Measurements from ENCODE around the gene TRPC1.

Gene TRPC1

DNA sequence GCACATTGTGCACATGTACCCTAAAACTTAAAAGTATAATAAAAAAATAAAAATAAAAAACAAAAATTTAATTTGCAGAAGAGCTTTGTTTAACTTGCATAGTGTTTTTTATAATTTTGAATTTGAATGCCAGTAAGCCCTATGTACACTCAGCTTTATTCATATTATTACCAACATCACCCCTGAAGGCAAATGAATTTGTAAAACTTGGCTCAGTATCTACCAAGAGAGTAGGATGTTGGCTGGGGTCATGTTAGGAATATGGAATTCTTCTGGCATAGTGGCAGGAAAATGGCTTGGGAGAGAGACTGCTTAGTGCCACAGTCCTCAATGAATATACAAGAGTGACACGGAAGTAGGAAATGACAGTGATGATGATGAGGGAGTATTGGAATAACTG lies 30.7 kb downstream of the TRPC1 start:
- no peak for DNase-seq (ENCODE audit: low read depth)

DNA sequence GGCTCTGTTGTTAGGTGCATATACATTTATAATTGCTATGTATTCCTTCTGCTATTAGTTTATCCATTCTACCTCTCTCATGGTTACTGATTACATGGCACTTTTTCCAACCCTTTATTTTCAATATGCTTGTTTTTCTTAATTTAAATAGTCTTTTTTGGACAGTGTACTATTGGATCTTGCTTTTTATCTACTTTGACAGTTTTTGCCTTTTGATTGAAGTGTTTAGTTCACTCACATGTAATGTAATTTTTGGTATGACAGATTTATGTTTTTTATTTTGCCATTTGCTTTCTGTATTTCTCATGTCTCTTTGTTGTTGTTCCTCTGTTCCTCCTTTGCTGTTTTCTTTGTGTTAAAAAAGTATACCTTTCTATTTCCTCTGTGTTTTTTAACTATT lies 44.5 kb downstream of the TRPC1 start:
- no peak for DNase-seq (ENCODE audit: low read depth)

DNA sequence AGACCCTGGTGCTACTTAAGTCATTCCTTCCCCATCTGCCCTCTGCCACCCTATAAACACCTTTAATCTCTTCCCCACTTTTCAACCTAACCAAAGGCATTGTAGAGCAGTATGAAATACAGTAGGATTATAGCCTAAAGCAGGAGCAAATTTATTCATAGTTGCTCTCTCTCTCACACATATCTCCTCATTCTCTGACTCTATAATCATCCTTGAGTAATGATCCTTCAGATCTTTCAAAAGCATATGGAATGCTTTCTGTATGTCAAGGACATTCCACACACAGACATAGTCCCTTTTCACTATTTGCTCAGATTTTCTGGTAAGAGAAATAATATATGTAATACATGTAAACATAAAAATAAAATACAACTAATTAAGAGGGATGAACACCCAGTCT lies 54.1 kb downstream of the TRPC1 start:
- DNase-seq (ENCODE audit: low read depth) = no peak

DNA sequence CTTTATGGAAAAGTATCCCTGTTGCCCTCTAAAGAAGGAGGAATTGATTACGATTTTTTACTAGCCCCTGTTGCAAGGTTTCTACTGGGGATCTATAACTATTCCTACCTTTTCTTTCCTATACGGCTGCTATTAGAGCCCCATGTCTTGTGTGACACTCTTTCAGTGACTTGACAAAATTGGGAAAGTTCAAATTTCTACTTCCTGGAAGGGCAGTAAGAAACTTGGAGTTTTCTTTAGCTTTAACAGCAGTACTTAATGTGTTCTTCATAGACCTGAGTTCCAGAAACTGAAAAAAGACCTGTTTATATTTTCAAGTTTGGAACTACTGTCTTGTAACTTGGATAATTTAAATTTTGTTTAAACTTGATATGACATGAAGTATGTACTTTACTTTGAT lies 54.7 kb downstream of the TRPC1 start:
- no peak for DNase-seq (ENCODE audit: low read depth)

DNA sequence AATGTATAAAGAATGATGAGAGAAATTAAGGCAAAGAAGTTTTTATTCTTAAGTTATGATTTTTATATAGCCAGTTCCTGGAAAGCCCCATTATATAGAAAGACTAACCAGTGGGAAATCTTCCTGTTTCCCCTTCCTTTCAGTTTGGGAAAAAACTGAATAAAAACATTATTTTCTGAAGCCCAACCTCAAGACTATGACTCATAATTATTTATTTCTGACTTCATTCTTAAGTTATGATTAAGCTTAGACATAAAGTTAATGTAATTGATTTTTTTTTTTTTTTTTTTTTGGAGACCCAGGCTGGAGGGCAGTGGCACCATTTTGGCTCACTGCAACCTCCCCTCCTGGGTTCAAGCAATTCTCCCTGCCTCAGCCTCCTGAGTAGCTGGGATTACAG lies 55.8 kb downstream of the TRPC1 start:
- DNase-seq (ENCODE audit: low read depth) = no peak

DNA sequence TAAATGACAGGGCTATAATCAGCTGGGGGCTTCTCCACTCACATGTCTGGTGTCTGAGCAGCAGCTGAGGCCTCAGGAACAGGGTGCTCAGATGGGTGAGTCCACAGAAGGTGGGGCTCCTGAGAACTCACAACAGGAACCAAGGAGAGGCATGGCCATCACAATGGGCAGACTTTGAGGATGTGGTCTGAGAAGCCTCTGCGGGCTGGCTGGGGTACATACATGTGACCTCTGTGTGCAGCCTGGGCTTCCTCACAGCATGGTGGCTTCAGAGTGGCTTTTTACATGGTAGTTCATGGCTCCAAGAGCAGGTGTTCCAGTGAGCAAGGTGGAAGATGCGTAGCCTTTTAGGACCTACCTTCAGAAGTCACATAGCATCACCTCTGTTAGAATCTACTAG lies 58.8 kb downstream of the TRPC1 start:
- DNase-seq (ENCODE audit: low read depth) = no peak

DNA sequence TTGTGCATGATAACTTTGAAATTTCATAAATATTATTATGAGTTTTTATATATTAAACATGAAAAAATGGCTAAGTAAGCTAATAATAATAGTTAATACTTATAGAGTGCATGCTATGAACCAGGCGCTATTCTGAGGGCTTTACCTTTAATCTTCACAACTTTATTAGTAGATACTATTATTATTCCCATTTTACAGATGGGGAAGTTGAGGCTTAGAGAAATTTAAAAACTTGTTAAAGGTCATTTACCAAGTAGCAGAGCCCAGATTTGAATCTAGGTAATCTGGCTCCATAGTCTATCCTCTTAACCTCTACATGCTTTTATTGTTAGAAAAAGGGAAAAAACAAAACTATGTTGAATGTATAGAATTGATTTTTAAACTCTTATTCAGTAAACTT lies 60.4 kb downstream of the TRPC1 start:
- no peak for DNase-seq (ENCODE audit: low read depth)

DNA sequence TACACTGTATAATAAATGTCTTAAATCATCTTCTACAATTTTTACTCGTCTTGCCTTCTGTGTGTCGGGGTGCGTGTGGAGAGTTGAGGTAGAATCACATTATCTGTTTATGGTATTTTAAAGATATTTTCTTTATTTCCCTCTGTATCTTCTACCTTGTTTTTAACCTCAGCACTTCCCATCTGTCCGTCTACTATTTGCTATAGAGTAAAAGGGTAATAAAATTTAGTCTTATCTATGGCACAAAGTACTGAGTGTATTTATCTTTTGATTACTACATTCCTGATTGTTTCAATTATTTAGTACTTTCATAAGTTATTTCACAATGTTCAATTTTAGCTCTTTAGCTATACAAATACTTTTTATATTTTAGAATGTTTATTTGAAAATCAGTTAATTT lies 62.2 kb downstream of the TRPC1 start:
- DNase-seq (ENCODE audit: low read depth) = no peak

DNA sequence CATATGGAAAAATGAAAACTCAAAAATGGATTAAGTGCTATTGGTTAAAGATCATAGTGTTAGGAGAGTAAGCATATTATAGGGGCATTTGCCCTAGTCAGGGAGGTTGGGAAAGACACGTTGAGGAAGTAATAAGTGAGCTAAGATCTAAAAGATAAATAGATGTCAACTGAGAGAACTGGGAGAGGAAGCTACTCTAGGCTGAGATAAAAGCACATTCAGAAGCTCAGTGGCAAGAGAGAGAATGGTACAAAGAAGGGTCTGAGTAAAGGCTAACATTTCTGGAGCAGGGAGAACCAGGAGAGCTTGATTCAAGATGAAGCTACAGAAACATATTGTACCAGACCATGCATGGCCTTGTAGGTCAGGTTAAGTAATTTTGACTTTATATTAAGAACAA lies 63.9 kb downstream of the TRPC1 start:
- DNase-seq (ENCODE audit: low read depth) = no peak

DNA sequence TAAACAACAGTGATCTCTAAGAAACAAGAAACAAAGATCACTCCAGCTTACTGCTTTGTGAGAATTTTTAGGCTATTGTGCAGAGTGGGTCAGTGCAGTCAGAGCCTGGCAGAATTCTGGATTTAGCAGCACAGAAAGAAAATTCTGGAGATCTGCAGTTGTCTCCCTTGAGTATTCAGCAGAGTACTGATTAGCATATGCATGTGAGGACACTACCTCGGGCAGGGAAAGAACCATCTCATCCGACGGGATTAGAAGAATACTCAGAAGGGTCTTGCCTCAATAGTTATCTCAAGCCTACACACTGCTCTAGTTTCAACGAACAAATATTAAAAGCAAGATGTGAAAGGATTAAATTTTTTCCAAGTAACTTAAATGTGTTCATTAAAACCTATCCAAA lies 70.7 kb downstream of the TRPC1 start:
- no peak for DNase-seq (ENCODE audit: low read depth)

DNA sequence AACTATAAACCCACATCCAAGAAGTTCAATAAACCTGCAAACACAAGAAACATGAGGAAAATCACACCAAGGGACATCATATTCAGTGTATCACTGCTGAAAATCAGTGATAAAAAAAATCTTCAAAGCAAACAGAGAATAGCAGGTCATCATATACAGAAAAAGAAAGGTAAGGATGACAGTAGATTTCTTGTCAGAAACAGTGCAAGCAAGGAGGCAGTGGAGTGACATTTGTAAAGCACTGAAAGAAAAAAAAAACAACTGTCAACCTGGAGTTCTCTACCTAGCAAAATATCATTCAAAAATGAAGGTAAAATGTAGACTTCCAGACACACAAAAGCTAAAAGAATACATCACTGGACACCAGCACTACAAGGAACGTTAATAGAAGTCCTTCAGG lies 71.5 kb downstream of the TRPC1 start:
- no peak for DNase-seq (ENCODE audit: low read depth)

DNA sequence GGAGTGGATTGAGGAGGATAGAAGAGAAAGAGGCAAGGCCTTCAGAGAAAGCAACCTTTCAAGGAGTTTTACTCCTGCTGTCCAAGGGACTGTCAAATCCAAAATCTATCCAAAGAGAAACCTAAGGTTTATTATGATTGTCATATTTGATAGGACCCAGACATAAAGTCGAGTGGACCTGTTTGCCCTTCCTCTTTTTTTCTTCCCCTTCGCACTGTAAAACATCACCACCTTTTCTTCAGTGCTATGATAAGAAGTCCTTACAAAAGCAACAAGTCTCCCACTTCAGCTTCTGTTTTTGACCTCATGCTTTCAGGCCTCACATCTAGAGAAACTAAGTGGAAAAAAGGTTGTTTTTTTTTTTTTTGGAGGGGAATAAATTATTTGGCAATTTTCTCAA lies 73.0 kb downstream of the TRPC1 start:
- no peak for DNase-seq (ENCODE audit: low read depth)

DNA sequence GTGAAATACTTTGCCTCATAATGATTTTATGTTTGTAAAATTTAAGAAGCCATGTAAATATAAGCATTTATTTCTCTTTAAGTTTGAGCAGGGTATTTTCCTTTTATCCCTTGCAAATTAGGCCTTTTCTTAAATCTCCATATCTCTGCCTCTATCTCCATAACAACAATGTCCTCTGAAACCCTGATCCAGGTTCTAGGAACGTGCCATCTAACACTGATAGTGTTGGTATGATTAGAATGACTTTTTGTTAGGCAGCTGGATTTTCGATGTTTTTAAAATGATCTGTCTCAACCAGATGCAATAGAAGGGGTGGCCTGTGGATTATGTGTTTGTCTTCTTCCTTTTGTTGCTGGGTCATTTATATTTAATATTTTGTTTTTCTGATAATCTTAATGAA lies 77.9 kb downstream of the TRPC1 start:
- DNase-seq (ENCODE audit: low read depth) = no peak

DNA sequence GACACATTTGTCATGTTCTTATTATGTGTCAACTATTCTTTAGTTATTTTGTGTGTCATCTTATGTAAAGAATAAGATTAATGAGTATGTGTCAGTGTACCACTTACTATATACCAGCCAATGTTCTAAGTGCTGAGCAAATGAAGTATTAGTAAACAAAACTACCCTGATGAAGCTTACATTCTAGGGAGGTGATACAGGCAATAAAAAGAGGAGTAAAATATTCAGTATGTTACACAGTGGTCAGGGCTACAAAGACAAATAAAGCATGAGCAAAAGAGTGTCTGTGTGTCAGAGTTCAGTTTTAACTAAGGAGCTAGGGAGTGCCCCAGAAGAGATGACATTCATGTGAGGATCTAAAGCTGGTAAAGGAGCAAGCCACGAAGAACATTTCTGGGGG lies 79.1 kb downstream of the TRPC1 start:
- DNase-seq (ENCODE audit: low read depth) = no peak

DNA sequence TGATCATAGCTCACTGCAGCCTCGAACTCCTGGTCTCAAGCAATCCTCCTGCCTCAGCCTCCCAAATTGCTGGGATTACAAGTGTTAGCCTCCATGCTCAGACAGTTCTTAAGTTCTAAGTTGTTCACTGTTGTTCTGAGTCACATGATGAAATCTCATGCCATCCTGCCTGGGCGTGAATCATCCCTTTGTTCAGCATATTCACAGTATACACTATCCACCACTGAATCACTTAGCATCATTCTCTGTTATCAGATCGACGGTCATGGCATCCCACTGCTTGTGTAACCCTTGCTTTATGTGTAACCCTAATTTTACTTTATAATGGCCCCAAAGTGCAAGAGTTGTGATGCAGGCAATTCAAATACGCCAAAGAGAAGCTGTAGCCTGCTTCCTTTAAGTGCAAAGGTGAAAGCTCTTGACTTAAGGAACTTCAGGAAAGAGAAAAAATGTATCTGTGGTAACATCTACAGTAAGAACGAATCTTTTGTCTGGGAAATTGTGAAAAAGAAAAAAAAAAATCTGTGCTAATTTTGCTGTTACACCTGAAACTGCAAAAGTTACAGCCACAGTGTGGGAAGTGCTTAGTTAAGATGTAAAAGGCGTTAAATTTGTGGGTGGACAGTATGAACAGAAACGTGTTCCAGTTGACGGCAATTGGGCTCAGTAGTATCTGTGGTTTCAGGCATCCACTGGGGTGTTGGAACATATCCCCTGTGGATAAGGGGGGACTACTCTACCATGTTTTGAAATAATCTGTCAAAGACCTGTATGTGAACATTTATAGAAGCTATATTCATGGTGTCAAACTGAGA lies 84.5 kb downstream of the TRPC1 start:
- no peak for DNase-seq (ENCODE audit: low read depth)

DNA sequence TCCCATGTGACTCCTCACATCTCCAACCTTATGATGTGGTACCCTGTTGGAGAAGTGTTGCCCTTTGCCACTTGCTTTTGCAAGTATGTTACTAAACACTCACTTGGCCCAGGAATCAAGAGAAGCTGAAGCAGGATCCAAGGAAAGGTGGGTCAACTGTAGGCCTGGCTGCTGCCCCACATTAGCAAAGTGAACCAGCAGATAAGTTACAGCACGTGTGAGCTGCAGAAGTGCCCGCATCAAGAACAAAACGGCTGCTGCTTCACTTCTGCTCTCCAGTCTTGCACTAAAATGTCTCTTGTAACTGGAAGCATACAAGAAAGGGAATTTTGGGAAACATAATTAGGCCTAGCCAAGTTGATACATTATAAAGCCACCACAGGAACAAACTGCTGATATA lies 85.4 kb downstream of the TRPC1 start:
- no peak for DNase-seq (ENCODE audit: low read depth)

DNA sequence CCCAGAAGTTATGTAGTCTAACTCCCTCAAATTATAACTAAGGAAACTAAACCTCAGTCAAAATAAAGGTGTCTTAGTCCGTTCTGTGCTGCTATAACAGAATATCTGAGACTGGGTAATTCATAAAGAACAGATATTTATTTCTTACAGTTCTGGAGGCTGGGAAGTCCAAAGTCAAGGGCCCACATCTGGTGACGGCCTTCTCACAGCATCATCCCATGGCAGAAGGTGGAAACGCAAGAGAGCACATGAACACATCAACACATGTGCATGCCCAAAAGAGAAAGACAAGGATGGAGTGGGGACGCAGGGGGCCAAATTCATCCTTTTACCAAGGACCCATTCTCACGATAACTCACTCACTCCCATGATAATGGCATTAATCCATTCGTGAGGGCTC lies 92.0 kb downstream of the TRPC1 start:
- DNase-seq (ENCODE audit: low read depth) = no peak

DNA sequence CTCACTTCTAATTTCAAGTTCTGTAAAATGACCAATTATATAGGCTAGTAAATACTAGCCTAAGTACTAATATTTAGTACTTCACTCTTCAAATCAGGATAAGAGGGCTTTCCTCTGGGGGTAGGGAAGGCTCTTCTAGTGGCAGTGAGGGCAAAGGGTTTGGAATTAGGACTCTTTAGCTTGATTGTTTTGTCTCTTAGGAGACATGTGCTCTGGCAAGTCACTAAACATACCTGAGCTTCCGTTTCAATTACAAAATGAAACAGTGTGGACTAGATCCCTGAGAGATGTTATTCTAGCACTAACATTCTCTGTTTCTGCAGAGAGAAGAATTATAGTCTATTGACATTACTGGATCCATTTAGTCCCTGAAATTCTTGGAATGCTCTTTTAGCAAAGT lies 93.5 kb downstream of the TRPC1 start:
- no peak for DNase-seq (ENCODE audit: low read depth)

DNA sequence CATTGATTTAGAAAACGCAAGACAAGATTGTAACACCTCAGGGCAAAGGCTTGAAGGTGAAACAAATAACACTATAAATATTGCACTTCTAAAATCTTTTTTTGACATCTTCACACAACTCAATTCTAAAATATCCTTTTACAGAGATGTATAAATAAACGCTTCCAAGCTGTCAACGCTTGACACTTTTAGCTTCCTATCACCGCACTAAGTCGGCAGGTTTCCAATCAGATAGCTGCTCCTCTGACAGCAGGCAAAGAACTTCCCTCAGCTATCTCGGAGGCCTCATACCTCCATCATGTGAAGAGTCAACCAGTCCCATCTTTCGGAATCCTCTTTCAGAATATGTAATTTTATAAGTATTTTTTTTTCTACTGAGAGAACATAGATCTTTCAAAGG lies 94.1 kb downstream of the TRPC1 start:
- no peak for DNase-seq (ENCODE audit: low read depth)

DNA sequence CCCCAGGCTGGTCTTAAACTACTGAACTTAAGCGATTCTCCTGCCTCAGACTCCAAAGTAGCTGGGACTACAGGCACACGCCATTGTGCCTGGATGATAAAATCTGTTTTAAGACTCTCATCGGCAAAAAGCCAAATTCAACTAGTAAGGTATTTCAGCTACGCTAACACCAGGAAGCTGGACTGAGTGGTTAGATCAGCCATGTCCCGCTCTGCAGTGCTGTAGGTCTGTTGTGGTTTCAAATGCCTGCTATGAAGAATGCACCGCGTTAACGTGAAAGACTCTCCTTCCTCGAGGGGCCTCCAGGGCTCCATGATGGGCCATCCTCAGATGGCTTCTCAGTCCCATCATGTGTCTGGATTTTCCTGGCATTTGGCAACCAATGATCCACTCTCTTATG lies 94.8 kb downstream of the TRPC1 start:
- no peak for DNase-seq (ENCODE audit: low read depth)

DNA sequence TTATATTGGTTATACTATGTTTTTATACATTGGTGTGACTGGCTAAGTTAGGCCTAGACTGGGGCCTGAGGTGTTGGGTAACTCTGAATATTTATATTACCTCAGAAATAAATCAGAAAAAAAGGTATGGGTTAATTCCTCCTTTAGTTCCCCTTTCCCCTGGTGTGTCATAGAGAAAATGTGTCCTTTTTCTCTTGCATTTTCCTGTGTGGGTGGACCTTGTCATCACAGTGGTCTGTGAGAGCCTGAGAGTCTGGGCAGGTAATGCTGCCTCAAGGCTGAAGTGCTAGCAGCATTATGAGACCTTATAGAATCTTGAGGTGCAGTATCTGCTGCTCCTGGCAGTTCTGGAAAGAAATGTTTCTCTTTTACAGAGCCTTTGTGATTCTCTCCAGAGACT lies 95.3 kb downstream of the TRPC1 start:
- DNase-seq (ENCODE audit: low read depth) = no peak

DNA sequence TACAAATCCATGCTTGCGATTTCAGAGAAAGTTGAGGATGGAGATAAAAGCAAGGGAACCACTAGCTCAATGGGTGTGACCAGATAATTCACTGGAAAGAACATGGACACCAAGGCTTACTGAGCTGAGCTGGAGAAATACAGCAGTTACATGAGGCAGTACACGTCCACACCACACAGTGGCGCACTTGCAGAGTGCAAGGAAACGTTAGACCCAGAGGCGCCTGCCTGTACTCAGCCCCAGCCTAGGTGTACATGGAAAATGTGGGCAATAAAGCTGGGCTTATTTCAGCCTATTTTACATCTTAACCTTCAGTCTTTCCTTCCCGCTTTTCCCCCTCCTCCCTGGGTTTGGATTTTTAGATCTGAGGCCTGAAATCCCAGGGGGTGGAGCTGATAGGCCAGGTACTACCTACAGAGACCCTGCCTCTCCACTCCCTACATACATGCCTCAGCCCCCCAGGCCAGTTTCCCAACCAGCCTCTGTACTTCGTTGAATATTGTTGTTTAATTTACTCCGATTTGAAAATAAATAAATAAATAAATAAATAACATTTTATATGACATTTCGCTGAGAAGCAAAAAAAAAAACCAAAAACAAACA lies 105.0 kb downstream of the TRPC1 start:
- DNase-seq (ENCODE audit: low read depth) = peak; percentile 26

DNA sequence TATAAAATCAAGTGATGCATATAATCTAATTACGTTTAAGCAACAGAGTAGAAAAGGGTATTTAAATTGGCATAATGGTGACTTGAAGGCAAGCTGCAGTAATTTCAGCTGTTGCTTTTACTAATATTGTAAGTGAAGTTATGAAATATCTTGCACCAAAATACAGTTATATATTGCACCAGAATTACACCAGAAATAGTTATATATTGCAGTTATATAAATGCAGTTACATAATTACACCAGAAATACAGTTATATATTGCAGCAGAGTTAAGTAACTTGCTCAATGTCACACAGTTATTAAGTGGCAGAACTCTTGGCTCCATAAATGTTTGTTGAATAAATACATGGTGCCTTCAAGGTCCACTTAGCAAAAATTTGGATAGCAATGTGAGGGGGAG lies 113.7 kb downstream of the TRPC1 start:
- no peak for DNase-seq (ENCODE audit: low read depth)

DNA sequence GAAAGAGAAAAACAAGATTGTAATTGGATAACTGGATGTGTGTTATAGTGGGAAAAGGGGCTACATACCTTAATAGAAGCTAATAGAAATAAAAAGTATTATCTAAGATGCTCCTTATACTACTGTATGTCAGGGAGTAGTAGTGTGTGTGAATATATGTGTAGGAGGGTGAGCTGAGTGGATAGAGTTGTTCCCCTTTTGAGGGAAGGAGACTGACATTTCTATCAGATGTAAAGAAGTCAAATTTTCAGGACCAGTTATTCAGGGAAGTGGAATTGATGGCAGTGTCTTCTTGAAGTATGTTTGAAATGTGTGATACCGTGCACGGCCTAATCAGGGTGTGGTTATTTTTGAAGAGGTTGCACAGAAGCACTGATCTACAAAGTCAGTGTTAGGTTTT lies 116.0 kb downstream of the TRPC1 start:
- DNase-seq (ENCODE audit: low read depth) = no peak
